ENCODE data around the gene CAMK2B. TPM values are rescaled to one million over a fixed set of nuclear protein-coding genes. Genes with fewer than 3 reads are reported as not detected.
"Not testable (repeated sequence)": the region's sequence is repeated elsewhere in the genome, so short reads cannot be mapped to it uniquely, and the experiment has no call there.

CAMK2B gene
- total and polyA plus RNA-seq, 7 donors = 0.23 to 3.2 (median 1.5) TPM; not detected in 1

DNA sequence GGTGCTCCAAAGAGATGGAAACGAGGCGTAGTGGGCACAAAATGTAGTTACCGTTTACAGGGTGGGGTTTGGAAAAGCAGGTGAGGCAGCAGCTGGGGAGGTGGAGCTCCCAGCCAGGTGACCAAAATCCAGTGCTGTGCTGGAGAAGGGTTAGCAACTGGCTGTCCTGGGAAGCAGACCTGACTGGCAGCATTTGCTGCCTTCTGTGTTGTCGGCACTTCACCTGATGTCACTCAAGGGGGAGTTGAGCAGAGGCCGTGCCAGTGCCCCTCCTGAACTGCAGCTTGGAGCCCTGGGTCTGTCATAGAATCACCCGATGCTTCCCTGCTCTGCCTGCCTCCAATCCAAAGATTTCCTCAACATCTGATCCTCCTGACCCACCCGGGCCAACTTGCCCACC, 148.9 kb downstream of the CAMK2B start:
- Histone ChIP-seq H3K4me1 (no peaks in the 10 kb centered on the region), H3K27ac (no peak overlapping the region), H3K36me3 (no peaks in the 10 kb centered on the region), H3K27me3 (no peaks in the 10 kb centered on the region), H3K9me3 (no peaks in the 10 kb centered on the region), H3K4me3 (no peak overlapping the region)
- TF ChIP-seq POLR2A (IDR thresholded peaks at IDR 0.05) = no peak
- TF ChIP-seq, protein P1, sequence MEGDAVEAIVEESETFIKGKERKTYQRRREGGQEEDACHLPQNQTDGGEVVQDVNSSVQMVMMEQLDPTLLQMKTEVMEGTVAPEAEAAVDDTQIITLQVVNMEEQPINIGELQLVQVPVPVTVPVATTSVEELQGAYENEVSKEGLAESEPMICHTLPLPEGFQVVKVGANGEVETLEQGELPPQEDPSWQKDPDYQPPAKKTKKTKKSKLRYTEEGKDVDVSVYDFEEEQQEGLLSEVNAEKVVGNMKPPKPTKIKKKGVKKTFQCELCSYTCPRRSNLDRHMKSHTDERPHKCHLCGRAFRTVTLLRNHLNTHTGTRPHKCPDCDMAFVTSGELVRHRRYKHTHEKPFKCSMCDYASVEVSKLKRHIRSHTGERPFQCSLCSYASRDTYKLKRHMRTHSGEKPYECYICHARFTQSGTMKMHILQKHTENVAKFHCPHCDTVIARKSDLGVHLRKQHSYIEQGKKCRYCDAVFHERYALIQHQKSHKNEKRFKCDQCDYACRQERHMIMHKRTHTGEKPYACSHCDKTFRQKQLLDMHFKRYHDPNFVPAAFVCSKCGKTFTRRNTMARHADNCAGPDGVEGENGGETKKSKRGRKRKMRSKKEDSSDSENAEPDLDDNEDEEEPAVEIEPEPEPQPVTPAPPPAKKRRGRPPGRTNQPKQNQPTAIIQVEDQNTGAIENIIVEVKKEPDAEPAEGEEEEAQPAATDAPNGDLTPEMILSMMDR (IDR thresholded peaks at IDR 0.05) = no peak
- no peak for TF ChIP-seq EP300 (IDR thresholded peaks at IDR 0.05)
- no peak for TF ChIP-seq POLR2AphosphoS5 (IDR thresholded peaks at IDR 0.05)
- no peak for DNase-seq
- intact Hi-C loops (cut with DNase I) = no loop called here
- WGBS, 2 donors = 69 to 71% methylated on average over 7 of the region's 7 CpGs

DNA sequence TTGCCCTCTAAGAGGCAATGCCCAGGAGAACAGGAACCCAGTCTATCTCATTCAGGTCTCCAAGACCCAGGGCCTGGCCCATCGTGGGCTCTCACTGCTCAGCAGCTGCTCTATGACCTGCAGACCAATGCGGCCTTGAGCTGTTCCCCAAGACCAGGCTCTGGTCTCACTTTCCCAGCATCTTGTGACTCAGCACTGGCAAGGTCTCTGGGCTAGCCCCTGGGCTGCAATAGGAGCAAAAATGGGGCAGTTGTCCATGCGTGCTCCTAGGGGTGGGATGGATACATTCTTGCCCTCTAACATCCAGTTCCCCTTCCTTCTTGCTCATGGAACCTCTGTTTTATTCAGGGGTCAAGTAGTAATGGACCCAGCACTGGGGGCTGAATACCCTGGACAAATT, 149.7 kb downstream of the CAMK2B start:
- H3K27ac ChIP-seq = no peak overlapping the region
- WGBS, 2 donors = 83% methylated on average over 3 of the region's 3 CpGs

DNA sequence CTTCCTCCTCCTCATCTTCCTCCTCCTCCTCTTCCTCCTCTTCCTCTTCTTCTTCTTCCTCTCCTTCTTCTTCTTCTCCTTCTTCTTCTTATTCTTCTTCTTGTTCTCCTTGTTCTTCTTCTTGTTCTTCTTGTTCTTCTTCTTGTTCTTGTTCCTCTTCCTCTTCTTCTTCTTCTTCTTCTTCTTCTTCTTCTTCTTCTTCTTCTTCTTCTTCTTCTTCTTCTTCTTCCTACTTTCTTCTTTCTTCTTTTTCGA, 150.8 kb downstream of the CAMK2B start:
- H3K4me3 ChIP-seq; intact Hi-C loops (cut with DNase I); H3K4me1 ChIP-seq; H3K27me3 ChIP-seq; DNase-seq; H3K9me3 ChIP-seq; H3K36me3 ChIP-seq; H3K27ac ChIP-seq: not testable (repeated sequence)
- WGBS, 2 donors = 50 to 57% methylated on average over 1 of the region's 1 CpG

More for the DNA sequence above, 149.7 kb downstream of the CAMK2B start:
- no peaks in the 10 kb centered on the region for H3K27me3 ChIP-seq
- H3K9me3 ChIP-seq = no peaks in the 10 kb centered on the region
- H3K4me3 ChIP-seq = no peak overlapping the region
- intact Hi-C loops (cut with DNase I) = no loop called here
- no peaks in the 10 kb centered on the region for H3K36me3 ChIP-seq
- H3K4me1 ChIP-seq = no peaks in the 10 kb centered on the region
- TF ChIP-seq EP300 (IDR thresholded peaks at IDR 0.05) (no peak), POLR2A (IDR thresholded peaks at IDR 0.05) (no peak), POLR2AphosphoS5 (IDR thresholded peaks at IDR 0.05) (no peak)
- TF ChIP-seq, protein P1 (IDR thresholded peaks at IDR 0.05) = no peak
- DNase-seq = no peak

DNA sequence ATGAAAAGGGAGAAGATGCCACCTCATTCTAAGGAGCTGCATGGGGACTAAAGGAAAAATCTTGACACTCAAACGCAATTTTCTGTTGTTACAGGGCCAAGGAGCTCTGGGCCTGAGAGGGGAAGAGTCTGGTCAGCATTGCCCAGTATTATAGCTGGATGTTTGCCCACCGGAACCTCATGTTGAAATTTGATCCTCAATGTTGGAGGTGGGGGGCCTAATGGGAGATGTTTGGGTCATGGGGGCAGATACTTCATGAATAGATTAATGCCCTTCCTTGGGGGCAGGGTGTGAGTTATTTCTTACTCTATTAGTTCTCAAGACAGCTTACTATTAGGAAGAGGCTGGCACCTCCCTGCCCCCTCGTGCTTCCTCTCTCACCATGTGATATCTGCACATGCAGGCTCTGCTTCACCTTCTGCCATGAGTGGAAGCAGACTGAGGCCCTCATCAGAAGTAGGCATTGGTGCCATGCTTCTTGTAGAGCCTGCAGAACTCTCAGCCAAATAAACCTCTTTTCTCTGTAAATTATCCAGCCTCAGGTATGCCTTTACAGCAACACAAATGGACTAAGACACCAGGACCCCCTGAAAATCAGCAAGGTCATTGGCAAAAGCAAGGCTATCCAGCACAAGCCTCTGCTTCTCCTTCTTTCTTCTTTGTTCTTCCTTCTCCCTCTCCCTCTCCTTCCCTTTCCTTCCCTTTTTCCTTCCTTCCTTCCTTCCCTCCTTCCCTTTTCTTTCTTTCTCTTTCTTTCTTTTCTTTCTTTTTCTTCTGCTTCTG, 151.3 kb downstream of the CAMK2B start:
- Histone ChIP-seq H3K36me3 (no peaks in the 10 kb centered on the region), H3K27me3 (no peaks in the 10 kb centered on the region), H3K4me3 (no peak overlapping the region), H3K9me3 (no peaks in the 10 kb centered on the region), H3K27ac (no peak overlapping the region), H3K4me1 (no peaks in the 10 kb centered on the region)
- 51 to 64% methylated on average over 3 of the region's 3 CpGs for WGBS, 2 donors
- intact Hi-C loops (cut with DNase I) = no loop called here
- TF ChIP-seq EP300 (IDR thresholded peaks at IDR 0.05) (no peak), POLR2AphosphoS5 (IDR thresholded peaks at IDR 0.05) (no peak), POLR2A (IDR thresholded peaks at IDR 0.05) (no peak)
- TF ChIP-seq, protein P1 (IDR thresholded peaks at IDR 0.05) = no peak
- DNase-seq = no peak

DNA sequence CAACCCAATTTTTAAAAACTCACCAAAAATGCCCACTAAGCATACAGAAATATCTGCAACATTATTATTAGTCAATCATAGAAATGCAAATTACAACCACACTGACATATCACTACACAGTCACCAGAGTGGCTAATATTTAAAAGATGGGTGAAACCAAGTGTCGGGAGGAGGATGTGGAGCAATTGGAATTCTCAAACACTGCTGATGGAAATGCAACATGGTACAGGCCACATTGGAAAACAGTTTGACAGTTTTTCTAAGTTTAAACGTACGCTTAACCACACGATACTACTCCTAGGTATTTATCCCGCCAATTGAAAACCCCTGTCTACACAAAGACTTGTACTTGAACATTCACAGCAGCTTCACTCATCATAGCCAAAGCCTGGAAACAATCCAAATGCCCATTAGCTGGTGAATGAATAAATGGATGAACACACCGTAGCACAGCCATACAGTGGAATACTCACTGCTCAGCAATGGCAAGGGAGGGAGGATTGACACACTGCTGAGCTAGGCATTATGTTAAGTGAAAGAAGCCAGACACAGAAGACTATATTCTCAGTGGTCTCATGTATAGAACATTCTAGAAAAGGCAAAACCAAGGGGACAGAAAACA, 152.5 kb downstream of the CAMK2B start:
- 87 to 92% methylated on average over 6 of the region's 6 CpGs for WGBS, 2 donors
- Histone ChIP-seq H3K4me3 (no peak overlapping the region), H3K36me3 (no peaks in the 10 kb centered on the region), H3K27me3 (no peaks in the 10 kb centered on the region), H3K4me1 (no peaks in the 10 kb centered on the region), H3K9me3 (no peaks in the 10 kb centered on the region), H3K27ac (no peak overlapping the region)
- DNase-seq = no peak
- intact Hi-C loops (cut with DNase I) = no loop called here
- TF ChIP-seq, protein P1 (IDR thresholded peaks at IDR 0.05) = no peak
- TF ChIP-seq POLR2A (IDR thresholded peaks at IDR 0.05) = no peak
- TF ChIP-seq POLR2AphosphoS5 (IDR thresholded peaks at IDR 0.05) = no peak
- TF ChIP-seq EP300 (IDR thresholded peaks at IDR 0.05) = no peak

Measured in sigmoid colon (tissue), 7 donors.